Keratinocyte (primary cell): ENCODE data around the gene ARHGAP1. TPM values are rescaled to one million over a fixed set of nuclear protein-coding genes. Genes with fewer than 3 reads are reported as not detected.

Experiments used
- DNase-seq: peaks from one replicate; pipeline ENCODE4 v3.0.0-alpha.2; 2011; ENCODE audit warnings: low read depth, missing footprints, low spot score
- FAIRE-seq: peaks from 2 replicates; lab custom pipeline; 2011; peaks lifted over from hg19 to GRCh38; lab: Jason Lieb, UNC
- H2AFZ ChIP-seq: 2 replicates; pipeline ENCODE4 v1.6.0; 2012; ENCODE audit warnings: low read length, control low read depth, inconsistent platforms; ENCODE audit not compliant: control insufficient read depth
- H3K27ac ChIP-seq: 2 replicates; pipeline ENCODE4 v1.5.1; 2011; ENCODE audit warnings: low read length; ENCODE audit not compliant: control insufficient read depth, insufficient read depth
- H3K27me3 ChIP-seq: 3 replicates; pipeline ENCODE4 v1.6.0; 2011; ENCODE audit warnings: low read length; ENCODE audit not compliant: control insufficient read depth, insufficient read depth; ENCODE audit errors: extremely low read depth
- H3K36me3 ChIP-seq, 2 experiments: 2 replicates in 1 of 2; 3 replicates in 1 of 2; pipeline ENCODE4 v1.5.1; 2011; ENCODE audit warnings: low read length in 2 of 2, mild to moderate bottlenecking in 1 of 2; ENCODE audit not compliant: control insufficient read depth in 2 of 2, insufficient read depth in 2 of 2; ENCODE audit errors: extremely low read depth in 1 of 2
- H3K4me1 ChIP-seq: 3 replicates; pipeline ENCODE4 v1.5.1; 2011; ENCODE audit warnings: low read length; ENCODE audit not compliant: control insufficient read depth, insufficient read depth; ENCODE audit errors: extremely low read depth
- H3K4me2 ChIP-seq: 3 replicates; pipeline ENCODE4 v1.6.0; 2011; ENCODE audit warnings: low read depth, low read length; ENCODE audit not compliant: control insufficient read depth, insufficient read depth; ENCODE audit errors: extremely low read depth
- H3K4me3 ChIP-seq, 3 experiments: fragments of 200-600 bp in 1 of 3; sonication (generic) in 1 of 3; 2 replicates in 2 of 3; 3 replicates in 1 of 3; pipeline ENCODE4 v1.5.1; 2011 to 2016; ENCODE audit warnings: low read length in 3 of 3, mild to moderate bottlenecking in 3 of 3, control low read depth in 2 of 3, inconsistent platforms in 1 of 3, low read depth in 1 of 3, mixed read lengths in 1 of 3, mixed run types in 1 of 3, moderate library complexity in 1 of 3; ENCODE audit not compliant: control insufficient read depth in 2 of 3, insufficient read depth in 2 of 3; ENCODE audit errors: extremely low read depth in 1 of 3
- H3K79me2 ChIP-seq: 2 replicates; pipeline ENCODE4 v1.6.0; 2012; ENCODE audit warnings: low read length; ENCODE audit not compliant: control insufficient read depth, insufficient read depth
- H3K9ac ChIP-seq: 3 replicates; pipeline ENCODE4 v1.6.0; 2011; ENCODE audit warnings: low read length; ENCODE audit not compliant: control insufficient read depth, insufficient read depth; ENCODE audit errors: extremely low read depth
- H3K9me1 ChIP-seq: 3 replicates; pipeline ENCODE4 v1.6.0; 2011; ENCODE audit warnings: low read length; ENCODE audit not compliant: control insufficient read depth, insufficient read depth; ENCODE audit errors: extremely low read depth
- H3K9me3 ChIP-seq: 2 replicates; pipeline ENCODE4 v1.5.1; 2012; ENCODE audit warnings: low read depth, low read length; ENCODE audit not compliant: control insufficient read depth
- H4K20me1 ChIP-seq: 3 replicates; pipeline ENCODE4 v1.6.0; 2011; ENCODE audit warnings: low read length; ENCODE audit not compliant: control insufficient read depth, insufficient read depth; ENCODE audit errors: extremely low read depth
- EZH2 ChIP-seq: IDR thresholded peaks from one replicate; pipeline ENCODE4 v1.6.1; 2012; ENCODE audit warnings: inconsistent platforms, mild to moderate bottlenecking, low read length, moderate library complexity
- dilution Hi-C: fragments of 300-500 bp; cut with MboI; formaldehyde crosslinking; loops from one replicate; pipeline ENCODE4 v1.7.0; 2020; ENCODE audit warnings: low sequenced_read_pairs; ENCODE audit not compliant: extremely low pct_ligation_motif_present
- polyA plus RNA-seq, 5 experiments: library from polyadenylated mRNA; depleted of rRNA in 3 of 5; stranded (reverse) in 3 of 5; stranded (forward) in 1 of 5; unstranded in 1 of 5; fragments of >200 nt; gene quantifications; 1 replicate in 1 of 5; 2 replicates in 3 of 5; 3 replicates in 1 of 5; pipeline versions ENCODE4 v1.2.1 to v1.2.3, GENCODE V29; 2011 to 2012; ENCODE audit warnings: missing spikeins in 2 of 5, low read depth in 1 of 5, low replicate concordance in 1 of 5
- TF ChIP-seq, protein P1 (sequence below), 3 experiments: IDR thresholded peaks in 1 of 3; conservative IDR thresholded peaks in 1 of 3; optimal IDR thresholded peaks in 1 of 3; 2 replicates in 2 of 3; 3 replicates in 1 of 3; pipeline versions ENCODE3 to v1.5.1; 2011; ENCODE audit warnings: low read length in 3 of 3, mild to moderate bottlenecking in 3 of 3, moderate library complexity in 2 of 3, control low read depth in 1 of 3, inconsistent platforms in 1 of 3; ENCODE audit not compliant: insufficient read depth in 2 of 3; ENCODE audit errors: extremely low read depth in 1 of 3

ARHGAP1 gene
- polyA plus RNA-seq, 1 donor (not counting 4 experiments of a cell fraction or from before 2014, with no cell fraction given), result 19.5 TPM

DNA sequence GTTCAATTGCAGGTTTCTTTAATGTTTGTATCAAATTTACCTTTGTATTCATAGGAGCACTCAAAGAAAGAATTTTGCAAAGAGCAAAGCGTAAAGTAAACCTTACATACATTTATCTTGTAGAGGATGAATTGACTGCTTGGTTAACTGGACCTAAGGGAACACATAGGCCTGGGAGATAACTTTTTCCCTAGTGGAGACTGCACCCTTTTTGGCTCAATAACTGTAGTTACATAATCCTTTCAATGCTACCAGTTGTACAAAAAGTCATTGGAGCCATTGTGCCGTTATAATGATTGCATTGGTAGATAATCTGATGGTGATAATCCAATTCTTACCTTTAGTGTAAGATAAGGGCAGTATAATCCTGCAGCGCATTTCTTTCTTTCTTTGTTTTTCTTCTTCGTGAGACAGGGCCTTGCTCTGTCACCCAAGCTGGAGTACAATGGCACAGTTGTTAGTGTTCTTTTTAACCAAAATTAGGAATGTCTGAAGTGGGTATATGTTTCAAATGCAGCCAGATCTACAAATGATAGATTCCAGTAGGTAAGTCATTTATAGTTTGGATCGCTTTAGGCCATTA lies 64.8 kb downstream of the ARHGAP1 start:
- no peaks in the 10 kb centered on the region for H3K9me1 ChIP-seq
- H3K36me3 ChIP-seq, result peaks cover 2 to 10% of the 10 kb centered on the region in 2 experiments
- H3K27me3 ChIP-seq, result no peaks in the 10 kb centered on the region
- no peaks in the 10 kb centered on the region for H3K79me2 ChIP-seq
- H2AFZ ChIP-seq, result no peak overlapping the region
- TF ChIP-seq, protein P1, sequence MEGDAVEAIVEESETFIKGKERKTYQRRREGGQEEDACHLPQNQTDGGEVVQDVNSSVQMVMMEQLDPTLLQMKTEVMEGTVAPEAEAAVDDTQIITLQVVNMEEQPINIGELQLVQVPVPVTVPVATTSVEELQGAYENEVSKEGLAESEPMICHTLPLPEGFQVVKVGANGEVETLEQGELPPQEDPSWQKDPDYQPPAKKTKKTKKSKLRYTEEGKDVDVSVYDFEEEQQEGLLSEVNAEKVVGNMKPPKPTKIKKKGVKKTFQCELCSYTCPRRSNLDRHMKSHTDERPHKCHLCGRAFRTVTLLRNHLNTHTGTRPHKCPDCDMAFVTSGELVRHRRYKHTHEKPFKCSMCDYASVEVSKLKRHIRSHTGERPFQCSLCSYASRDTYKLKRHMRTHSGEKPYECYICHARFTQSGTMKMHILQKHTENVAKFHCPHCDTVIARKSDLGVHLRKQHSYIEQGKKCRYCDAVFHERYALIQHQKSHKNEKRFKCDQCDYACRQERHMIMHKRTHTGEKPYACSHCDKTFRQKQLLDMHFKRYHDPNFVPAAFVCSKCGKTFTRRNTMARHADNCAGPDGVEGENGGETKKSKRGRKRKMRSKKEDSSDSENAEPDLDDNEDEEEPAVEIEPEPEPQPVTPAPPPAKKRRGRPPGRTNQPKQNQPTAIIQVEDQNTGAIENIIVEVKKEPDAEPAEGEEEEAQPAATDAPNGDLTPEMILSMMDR (optimal IDR thresholded peaks at IDR 0.05 in 1 of 3, IDR thresholded peaks at IDR 0.05 in 1 of 3, conservative IDR thresholded peaks at IDR 0.05 in 1 of 3; ENCODE audit: extremely low read depth in 1 of 3, insufficient read depth in 2 of 3, low read length in 3 of 3), result no peak
- TF ChIP-seq EZH2, result no peak
- no peak overlapping the region for H3K4me2 ChIP-seq
- H3K9me3 ChIP-seq, result no peaks in the 10 kb centered on the region
- dilution Hi-C loops, result no loop called here
- H3K9ac ChIP-seq, result no peak overlapping the region
- FAIRE-seq (no peak), DNase-seq (no peak)
- H3K27ac ChIP-seq, result no peak overlapping the region
- H3K4me1 ChIP-seq, result no peaks in the 10 kb centered on the region
- H4K20me1 ChIP-seq, result no peaks in the 10 kb centered on the region
- H3K4me3 ChIP-seq, result no peak overlapping the region

DNA sequence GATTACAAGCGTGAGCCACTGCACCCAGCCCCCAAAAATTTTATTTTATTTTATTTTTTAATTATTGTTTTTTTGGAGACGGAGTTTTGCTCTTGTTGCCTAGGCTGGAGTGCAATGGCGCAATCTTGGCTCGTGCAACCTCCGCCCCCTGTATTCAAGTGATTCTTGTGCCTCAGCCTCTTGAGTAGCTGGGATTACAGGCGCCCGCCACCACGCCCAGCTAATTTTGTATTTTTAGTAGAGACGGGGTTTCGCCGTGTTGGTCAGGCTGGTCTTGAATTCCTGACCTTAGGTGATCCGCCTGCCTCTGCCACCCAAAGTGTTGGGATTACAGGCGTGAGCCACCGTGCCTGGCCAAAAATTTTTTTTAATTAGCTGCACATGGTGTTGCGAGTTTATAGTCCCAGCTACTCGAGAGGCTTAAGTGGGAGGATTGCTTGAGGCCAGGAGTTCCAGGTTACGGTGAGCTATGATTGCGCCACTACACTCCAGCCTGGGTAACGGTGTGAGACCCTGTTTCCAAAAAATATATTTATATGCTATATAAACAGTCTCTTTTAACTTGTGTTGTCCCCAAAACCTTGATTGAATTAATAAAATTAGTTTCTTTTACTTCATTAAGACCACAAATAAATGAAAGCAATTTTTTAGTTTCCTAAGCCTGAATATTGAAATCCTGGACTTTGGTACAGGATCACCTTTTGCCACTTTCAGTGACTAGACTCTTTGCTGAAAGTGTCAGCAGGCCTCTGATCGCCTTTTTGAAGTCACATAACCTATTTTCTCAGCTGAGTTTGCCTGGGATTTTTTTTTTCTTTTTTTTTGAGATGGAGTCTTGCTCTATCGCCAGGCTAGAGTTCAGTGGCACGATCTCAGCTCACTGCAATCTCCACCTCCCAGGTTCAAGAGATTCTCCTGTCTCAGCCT lies 66.9 kb downstream of the ARHGAP1 start:
- no peak overlapping the region for H3K4me3 ChIP-seq
- no peaks in the 10 kb centered on the region for H3K27me3 ChIP-seq
- no peaks in the 10 kb centered on the region for H3K9me3 ChIP-seq
- FAIRE-seq (no peak), DNase-seq (no peak)
- no peaks in the 10 kb centered on the region for H3K79me2 ChIP-seq
- dilution Hi-C loops, result no loop called here
- H3K27ac ChIP-seq, result no peak overlapping the region
- no peaks in the 10 kb centered on the region for H4K20me1 ChIP-seq
- peaks cover 2 to 5% of the 10 kb centered on the region in 2 experiments for H3K36me3 ChIP-seq
- no peak overlapping the region for H3K4me2 ChIP-seq
- H3K9me1 ChIP-seq, result no peaks in the 10 kb centered on the region
- no peak overlapping the region for H2AFZ ChIP-seq
- TF ChIP-seq, protein P1 (optimal IDR thresholded peaks at IDR 0.05 in 1 of 3, IDR thresholded peaks at IDR 0.05 in 1 of 3, conservative IDR thresholded peaks at IDR 0.05 in 1 of 3; ENCODE audit: extremely low read depth in 1 of 3, insufficient read depth in 2 of 3, low read length in 3 of 3), result no peak
- TF ChIP-seq EZH2, result no peak
- H3K4me1 ChIP-seq, result no peaks in the 10 kb centered on the region
- no peak overlapping the region for H3K9ac ChIP-seq
